NCI-H1417 (cell line): ENCODE results near the gene NDUFS2.

Experiments
- DNase-seq, 3 experiments: peaks; one replicate each; lab custom pipeline; 2025; lab: John Stamatoyannopoulos, UW

The NDUFS2 gene

DNA sequence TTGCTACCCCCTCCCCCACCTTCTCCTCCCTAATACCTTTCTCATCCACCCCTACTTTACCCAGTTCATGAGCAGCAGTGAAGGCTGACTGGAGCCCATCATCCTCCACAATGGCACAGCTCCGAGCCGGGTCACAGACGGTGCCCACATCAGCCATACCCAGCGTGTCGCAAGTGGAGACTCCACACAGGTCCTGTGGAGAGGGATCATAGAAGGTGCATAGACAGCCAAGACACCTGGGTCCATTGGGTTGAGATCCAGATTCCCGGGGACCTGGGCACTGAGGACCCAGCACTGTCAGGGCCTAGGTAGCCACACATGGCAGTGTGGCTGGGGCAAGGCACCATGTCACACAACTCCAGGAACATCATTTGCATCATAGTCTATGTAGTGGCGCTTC, 6.1 kb upstream of the NDUFS2 start:
- no peak for DNase-seq

DNA sequence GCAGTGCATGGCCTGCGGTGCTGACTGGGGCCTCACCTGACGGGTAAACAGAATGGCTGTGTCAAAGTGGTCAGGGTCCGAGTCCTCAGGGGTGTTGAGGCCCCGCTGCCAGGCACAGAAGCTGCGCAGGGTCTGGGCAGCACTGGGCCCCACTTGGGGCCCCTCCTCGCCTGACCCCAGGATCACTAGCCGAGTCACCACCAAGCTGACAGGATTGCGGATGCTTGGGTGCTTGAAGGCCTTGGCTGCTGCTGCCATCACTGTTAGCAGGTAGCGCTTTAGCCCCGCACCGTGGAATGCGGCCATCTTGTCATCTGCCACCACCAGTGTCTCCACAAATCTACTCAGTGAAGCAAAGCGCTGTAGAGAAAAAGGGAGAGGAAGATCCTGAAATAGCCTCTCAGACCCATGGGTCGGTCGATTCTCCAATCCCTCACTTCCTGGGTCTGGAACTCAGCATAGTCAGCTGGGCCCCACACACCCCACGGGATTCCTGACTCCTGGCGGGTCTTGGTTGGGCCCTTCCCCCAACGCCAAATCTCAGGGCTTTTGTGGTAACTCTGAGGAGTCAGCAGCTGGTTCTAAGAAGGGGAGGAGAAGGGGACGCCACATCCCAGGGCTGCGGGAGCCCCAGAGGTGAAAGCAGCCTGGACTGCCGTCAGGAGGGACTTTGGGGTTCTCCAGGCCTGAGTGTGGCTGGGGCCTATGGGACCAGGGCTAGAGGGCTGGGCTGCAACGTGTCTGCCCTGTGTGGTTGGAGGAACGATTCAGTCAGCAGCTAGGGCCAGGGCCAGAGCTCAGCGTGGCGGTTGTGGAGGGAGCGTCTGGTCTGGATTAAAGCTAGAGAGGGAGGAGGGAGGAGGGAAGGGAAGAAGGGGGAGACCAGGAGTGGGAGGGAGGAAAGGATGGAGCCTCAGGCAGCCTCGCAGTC, 5.4 kb upstream of the NDUFS2 start:
- DNase-seq: no peak

DNA sequence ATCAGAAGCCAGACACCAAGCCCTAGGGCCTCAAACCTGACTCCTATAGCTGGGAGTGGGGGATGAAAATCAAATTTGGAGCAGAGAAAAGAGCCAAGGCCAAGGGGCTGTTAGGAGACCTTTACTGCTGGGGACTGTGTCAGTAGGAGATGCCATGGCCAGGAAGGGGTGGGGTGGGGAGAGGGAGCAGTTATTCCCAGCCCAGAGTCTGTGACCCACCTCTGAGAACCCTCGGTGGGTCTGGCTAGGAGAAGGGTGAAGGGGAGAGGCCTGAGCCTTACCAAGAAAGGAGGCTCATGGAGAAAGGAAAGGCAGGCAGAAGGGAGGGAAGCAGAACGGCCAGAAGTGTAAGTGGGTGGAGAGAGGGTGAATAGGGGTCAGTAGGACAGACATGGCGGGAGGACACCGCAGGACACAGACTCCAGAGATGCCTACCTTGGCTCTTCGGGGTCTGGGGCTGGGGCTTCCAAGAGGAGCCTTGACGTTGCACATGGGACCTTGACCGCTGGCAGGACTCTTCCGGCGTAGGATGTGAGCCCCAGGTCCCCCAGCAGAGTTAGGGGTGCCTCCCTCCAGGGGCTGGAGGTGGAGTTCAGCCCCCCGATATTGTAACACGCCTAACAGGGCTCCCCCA, 4.5 kb upstream of the NDUFS2 start:
- DNase-seq: no peak

DNA sequence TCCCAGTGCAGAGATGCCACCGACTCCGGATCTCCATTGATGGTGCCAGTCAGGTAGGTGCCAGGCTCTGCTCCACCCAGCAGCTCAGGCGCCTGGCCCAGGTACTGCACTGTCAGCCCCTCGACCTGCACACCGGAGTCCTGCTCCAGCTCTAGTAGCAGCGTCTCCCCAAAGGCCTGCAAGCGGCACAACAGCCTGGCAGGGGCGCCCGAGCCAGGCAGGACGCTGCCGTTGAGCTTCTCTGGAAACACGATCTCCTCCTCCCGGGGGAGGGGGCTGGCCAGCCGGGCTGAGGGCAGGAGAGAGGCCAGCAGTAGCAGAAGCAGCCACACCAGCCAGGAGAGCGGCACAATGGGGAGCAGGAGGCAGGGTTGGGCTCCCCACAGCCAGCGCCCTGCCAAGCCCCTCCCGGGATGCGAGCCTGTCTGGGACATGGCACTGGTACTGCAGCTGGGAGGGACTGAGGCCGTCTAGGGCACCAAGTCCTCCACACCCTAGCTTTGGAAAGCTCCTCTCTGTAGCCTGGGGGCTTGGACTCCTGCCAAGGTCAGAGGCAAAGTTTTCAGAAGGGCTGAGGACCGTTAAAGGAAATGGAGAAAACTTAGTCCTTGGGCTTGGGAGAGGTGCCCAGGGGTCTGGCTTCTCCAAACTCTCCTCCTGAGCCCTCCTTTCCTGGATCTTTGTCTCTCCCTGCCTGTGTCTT, 3.8 kb upstream of the NDUFS2 start:
- peak; percentile 16 to 45 (median 22) for DNase-seq

DNA sequence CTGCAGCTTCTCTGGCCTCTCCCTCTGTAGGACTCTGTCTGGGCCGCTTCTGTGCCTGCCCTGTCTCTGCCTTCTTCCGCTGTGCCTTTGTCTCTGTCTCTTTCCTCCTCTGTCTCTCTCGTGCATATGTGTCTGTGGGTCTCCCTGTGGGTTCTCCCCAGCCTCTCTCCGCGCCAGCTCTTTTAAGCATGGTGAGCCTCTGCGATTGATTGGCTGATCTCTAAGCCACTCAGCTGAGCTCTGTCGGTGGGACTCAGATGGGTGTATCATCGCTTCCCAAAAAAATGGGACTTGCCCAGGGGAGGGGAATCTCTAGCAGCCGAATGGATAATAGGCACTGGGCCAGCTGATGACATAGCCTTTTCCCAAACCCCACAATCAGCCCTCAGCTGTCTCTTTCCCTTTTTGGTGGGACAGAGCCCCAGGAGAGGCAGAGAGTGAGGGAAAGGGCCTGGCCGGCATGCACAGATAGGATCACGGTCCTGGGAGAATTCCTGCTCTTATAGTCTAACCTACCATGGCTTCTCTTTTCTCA, 3.2 kb upstream of the NDUFS2 start, which contains the start of gene ADAMTS4:
Gene ADAMTS4 (minus strand): TSS at position 158 of the 535 bp plus-strand sequence. CDS start 427 bp downstream, outside the sequence.
- no peak for DNase-seq

DNA sequence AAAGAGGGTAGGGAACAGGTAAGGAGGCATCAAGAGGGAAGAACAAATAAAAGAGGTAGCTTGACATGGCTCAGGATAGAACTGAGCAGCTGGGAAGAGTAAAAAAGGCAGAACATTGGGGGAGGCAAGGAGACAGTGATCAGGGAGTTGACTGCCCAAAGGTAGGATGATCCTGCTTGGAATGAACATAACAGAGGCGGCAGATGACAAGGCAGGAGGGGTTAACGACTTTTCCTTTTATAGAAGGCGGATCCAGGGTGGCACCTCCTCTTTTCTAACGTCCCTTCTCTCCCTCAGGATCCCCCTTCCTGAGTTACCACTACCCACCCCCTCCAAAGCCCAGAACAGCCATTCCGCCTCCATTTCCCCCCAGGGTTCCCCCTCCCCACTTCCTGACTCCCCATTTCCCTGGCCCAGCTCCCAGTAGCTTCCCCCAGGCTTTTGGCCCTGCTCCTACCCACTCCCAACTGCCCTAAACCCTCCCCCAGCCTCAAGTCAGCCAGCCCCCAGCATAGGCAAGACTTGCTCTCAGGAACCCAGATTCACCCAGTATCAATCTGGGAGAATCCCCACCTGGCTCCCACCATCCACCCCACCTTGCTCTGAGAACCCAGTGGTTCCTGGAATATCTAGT, 2.5 kb upstream of the NDUFS2 start:
- no peak for DNase-seq

DNA sequence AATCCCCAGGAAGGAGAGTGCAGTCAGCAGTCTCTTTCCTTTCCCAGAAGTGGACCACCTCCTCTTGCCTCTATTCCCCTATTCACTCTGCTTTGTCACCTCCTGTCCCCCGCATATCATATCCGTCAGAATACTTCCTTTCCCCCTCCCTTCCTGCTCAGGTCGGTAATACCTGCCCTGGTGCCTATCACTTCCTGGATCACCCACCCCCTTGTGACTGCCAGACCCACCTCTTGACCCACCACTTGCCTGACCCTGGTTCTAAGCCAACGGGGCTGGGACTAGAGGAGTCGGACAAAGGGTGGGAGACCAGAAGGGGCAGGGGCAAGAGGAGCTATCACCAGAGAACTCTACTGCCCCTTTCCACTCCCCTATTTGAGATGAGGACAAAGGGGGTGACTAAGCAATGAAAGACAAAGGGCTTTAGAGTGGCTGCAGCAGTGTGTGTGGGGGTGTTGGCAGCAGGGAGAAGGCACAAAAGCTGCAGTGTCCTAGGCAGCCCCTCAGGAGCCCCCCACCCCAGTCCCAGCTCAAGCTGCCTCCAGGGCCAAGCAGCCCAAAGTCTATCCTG, 1.7 kb upstream of the NDUFS2 start:
- DNase-seq: no peak

DNA sequence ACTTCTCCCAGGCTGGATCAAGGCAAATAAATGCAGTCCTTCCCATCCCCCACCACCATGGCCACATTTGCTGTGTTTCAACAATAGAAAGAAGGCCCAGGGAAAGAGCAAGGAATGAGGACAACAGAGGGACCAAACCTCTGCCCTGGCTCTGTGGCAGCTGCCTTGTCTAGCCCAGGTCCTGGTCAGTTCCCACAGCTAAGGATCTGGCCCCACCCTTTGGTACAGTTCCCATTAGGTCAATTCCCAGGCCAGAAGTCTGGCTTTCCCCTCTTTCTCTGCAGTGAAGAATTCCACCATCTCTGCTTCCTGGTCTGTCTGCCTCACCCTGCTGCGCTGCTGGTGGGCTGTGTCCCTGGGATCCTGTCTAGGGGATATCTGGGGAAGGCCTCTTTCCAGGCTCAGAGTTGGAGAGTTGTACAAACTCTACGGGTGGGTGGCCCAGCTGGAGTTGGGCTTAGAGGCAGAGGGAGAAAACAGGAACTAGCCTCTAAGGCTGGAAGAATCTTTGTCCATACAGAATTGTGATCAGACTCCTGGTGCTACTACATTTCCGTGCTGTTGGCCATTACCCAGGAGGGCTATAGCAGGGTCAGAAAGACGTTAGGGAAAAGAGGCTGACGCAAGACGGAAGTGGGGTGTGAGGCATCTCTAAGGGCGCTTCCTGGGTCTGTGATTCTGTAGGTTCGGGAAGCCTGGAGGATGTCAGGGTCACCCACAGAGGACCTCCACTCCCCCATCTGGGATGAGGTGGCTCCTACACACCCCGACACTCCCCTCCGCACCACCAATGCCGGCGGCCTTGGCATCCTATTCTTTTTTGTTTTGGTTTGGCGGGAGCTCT, 953 bp upstream of the NDUFS2 start:
- DNase-seq: no peak

DNA sequence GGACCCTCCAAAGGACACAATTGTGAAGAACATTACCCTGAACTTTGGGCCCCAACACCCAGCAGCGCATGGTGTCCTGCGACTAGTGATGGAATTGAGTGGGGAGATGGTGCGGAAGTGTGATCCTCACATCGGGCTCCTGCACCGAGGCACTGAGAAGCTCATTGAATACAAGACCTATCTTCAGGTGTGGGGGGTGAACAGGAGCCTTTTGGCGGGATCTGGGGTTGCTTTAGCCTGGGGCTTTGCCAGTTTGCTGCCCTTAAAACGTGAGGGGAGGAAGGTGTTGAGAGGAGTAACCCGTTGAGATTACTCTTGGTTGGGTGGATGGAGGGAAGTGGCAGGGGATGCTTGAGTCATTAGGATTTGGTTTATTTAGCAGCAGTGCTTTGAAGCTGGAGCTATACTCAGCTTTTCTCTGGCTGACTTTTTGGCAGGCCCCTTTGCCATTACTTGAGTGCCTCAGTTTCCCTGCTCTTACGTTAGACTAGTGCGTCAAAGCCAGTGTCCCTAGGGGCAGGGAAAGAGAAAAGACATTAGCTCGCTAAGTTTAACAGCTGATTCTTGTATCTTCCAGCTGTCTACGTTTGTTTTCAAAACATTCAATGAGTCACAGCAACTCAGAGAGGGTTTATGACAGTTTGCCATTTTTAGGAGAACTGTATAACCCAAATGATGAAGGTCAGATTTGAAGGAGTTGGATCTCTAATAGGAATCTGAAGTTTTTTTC, 4.4 kb downstream of the NDUFS2 start:
- no peak for DNase-seq

DNA sequence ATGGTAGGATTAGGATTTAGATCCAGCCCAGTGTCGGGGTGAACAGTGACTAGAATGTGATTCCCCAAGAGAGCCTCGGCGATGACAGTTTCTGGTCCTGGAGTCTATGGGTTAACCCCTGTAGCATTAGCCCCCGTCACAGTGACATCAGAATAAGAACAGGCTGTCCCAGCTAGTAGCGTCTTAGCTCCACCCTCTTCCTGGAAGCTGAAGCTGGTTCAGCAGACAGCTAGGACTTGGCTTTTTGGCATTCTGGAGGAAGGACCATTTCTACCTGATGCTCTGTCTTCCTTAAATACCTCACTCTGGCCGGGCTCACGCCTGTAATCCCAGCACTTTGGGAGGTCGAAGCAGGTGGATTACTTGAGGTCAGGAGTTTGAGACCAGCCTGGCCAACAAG, 5.0 kb downstream of the NDUFS2 start:
- DNase-seq: no peak

DNA sequence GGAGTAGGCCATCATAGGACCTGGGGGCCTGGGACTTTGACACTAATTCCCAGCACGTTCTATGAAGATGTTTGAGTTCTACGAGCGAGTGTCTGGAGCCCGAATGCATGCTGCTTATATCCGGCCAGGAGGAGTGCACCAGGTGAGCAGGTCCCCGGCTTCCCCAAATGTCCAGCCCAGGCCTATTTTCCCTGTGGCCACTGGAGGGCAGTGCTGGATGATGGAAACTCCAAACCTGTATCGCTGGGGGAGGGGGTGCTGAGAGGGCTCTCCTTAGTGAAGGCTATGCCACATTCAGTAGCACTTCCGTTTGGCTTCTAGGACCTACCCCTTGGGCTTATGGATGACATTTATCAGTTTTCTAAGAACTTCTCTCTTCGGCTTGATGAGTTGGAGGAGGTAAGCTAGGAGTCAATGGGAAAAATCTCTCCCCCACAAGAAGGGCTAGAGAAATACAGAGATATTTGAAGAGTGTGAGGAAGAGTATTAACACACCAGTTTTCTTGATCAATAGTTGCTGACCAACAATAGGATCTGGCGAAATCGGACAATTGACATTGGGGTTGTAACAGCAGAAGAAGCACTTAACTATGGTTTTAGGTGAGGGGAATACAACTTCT, 7.7 kb downstream of the NDUFS2 start:
- peak; percentile 53 to 88 (median 82) for DNase-seq

DNA sequence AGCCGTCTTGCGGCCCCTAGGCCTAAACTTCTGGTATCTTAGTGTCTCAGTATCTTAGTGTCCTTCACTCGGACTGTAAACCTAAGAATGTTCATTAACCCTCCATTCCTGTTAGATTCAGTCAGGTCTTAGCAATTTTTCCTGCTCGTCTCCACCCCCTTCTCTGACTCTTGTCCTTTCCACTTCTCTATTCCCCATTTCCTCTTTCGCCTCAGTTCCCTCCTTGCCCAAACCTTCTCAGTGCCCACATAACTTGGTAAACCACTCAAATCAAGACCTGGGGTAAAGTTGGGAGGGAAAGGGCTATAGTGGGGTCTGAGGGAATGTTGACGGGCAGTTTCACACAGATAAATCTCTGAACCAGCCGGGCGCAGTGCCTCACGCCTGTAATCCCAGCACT, 12.2 kb downstream of the NDUFS2 start:
- no peak for DNase-seq

DNA sequence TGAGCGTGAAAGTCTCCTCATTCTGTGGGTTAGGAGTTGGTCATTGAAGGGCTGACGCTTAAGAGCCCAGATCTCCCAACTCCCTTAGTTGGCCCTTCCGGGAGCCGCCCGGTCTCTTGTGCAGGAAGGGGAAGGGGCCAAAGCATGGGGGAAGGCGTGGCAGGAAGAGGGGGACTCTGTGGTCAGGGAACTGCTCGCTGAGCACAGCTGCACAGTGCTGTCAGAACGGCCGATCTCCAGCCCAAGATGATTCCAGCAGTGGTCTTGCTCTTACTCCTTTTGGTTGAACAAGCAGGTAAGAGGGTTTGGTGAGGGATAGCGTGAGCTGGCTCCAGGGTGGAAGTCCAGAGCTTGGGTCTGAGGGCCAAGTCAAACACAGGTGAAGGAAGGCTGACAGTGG, 12.9 kb downstream of the NDUFS2 start, which contains the start of gene FCER1G:
Gene FCER1G (plus strand): TSS at position 220 of the 400 bp plus-strand sequence. CDS start 27 bp downstream, at position 247.
- no peak for DNase-seq

DNA sequence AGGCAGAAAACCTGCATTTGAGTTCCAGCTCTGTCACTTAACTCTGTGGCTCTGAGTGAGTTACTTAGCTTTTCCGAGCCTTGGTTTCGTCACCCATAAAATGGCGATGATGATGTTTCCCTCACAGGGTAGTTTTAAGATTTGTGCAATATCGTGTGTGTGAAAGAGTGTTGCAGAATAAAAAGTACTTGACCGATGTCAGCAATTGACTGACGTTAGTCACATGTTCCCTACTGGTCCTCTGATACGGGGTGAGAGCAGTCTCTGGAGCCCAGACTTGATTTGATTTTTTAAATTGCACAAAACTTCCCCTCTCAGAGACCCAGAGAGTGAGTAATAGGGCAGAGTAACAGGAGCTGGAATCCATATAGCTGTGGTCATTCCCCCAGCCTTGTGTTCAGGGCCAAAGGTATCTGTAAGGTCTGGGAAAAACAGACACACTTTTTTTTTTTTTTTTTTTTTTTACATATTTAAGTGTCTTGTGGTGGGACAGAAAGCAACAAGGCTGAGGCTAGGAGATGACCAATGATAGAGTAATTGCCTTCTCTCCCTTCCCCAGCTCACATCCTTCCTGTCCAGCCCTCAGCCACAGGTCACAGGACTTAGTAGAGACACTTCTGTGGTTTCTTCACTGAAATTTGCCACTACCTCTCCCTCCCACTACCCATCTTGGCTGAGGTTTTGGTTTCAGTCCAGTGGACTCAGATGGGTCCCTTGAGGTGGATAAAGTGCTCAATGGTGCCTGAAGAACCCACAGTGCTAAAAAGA, 15.0 kb downstream of the NDUFS2 start:
- DNase-seq: no peak

DNA sequence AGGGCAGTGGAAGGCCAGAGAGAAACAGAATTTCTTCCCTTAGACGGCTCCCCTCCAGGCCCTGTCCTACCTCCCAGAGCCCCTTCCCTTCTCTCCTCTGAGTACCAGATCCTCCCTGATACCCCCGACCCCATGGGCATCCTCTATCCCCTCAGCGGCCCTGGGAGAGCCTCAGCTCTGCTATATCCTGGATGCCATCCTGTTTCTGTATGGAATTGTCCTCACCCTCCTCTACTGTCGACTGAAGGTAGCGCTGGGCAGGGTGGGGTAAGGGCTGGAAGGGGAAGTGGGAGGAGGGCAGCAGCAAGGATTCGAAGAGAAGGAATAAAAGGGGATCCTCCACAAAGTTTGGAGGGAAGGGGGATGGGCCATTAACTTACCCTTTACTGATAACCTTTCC, 15.7 kb downstream of the NDUFS2 start:
- no peak for DNase-seq

DNA sequence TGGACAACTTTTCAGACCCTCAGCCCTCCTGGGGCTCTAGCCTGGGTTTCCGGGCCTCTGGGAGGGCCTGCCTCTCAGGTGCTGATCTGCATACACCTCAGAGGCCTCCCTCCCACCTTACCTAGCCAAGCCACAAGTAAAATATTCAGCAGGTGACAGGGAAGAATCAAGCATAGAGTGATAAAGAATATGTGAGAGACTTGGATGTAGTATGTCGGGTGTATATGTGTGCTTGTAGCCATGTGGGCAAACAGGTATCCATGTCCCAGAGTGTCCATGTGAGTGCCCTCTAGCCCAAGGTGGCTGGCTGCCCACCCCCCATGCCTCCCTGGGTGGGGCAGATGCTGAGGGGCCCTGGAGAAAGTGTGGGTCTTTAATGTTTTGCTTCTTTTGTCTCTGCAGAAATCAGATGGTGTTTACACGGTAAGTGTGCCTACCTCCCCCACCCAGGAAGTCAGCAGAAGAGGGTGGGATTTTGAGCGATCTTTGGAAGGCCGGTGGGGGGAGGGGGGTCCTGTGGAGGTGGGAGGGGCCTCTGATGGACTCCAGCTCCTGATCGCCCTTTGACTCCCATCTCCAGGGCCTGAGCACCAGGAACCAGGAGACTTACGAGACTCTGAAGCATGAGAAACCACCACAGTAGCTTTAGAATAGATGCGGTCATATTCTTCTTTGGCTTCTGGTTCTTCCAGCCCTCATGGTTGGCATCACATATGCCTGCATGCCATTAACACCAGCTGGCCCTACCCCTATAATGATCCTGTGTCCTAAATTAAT, 16.3 kb downstream of the NDUFS2 start:
- no peak for DNase-seq

DNA sequence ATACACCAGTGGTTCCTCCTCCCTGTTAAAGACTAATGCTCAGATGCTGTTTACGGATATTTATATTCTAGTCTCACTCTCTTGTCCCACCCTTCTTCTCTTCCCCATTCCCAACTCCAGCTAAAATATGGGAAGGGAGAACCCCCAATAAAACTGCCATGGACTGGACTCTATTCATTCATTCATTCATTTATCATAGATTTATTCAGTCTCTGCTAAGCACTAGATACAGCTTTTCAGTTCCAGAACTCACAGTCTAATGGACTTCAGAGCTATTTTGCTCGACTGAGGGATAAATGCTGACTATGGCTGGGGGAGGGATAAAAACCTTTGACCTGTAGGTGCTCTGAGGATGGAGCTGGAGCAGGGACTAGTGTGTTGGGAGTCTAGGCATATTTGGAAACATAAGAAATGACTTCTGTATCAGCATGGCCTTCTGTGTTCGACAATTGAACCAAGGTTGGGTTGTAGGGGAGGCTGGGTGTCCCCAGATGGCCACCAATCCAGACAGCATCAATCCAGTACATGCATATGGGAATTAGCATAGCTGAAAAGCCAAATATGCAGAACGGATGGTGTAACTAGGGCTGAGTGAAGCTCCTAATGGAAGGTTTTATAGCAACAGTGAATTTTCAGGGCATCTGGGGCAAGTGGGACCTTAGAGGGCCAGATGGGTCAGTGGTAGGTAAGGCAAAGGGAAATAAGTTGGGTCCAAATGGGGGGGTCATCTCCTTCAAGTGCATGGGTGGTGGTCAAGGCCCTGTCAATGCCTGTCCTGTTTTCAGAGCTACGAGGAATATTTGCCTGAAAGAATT, 17.1 kb downstream of the NDUFS2 start:
- DNase-seq: no peak
